Tibial artery (tissue), 4 donors: ENCODE results near the gene TUBG2.

ENCODE experiments used
- DNase-seq, 2 donors: peaks; one replicate each; pipeline ENCODE4 v3.0.0-alpha.2; 2019
- H3K27ac ChIP-seq, 2 donors: fragments of 200-600 bp; sonication (generic) in 1 of 2; 1 replicate in 1 of 2; 2 replicates in 1 of 2; pipeline ENCODE4 v1.5.1; 2018 to 2019; ENCODE audit warnings: mild to moderate bottlenecking in 1 of 2
- H3K27me3 ChIP-seq, 2 donors: fragments of 200-600 bp; sonication (generic) in 1 of 2; one replicate each; pipeline versions ENCODE4 v1.5.1 to v1.6.0; 2016 to 2019
- H3K36me3 ChIP-seq, 3 donors: fragments of 200-600 bp; sonication (generic) in 2 of 3; one replicate each; pipeline ENCODE4 v1.5.1; 2016 to 2019; ENCODE audit warnings: mild to moderate bottlenecking in 2 of 3
- H3K4me1 ChIP-seq, 4 donors: fragments of 200-600 bp; sonication (generic) in 2 of 4; 1 replicate in 3 of 4; 2 replicates in 1 of 4; pipeline ENCODE4 v1.5.1; 2016 to 2019
- H3K4me3 ChIP-seq, 2 donors: fragments of 200-600 bp; sonication (generic) in 1 of 2; 1 replicate in 1 of 2; 2 replicates in 1 of 2; pipeline ENCODE4 v1.5.1; 2018 to 2019; ENCODE audit warnings: mild to moderate bottlenecking in 2 of 2
- H3K9me3 ChIP-seq, 3 donors: fragments of 200-600 bp; sonication (generic) in 1 of 3; one replicate each; pipeline ENCODE4 v1.5.1; 2016 to 2019
- intact Hi-C: fragments of 100-400 bp; cut with DNase I; formaldehyde crosslinking; loops from one replicate; pipeline ENCODE4 v1.15.0; 2023; ENCODE audit warnings: low total_unique reads
- TF ChIP-seq, protein P1 (sequence below), 2 experiments: fragments of 200-600 bp in 1 of 2; fragments of 450-650 bp in 1 of 2; IDR thresholded peaks; one replicate each; pipeline ENCODE4 v1.5.1; 2017 to 2019; ENCODE audit warnings: antibody characterized with exemption in 2 of 2, mild to moderate bottlenecking in 1 of 2, moderate library complexity in 1 of 2

The TUBG2 gene

DNA sequence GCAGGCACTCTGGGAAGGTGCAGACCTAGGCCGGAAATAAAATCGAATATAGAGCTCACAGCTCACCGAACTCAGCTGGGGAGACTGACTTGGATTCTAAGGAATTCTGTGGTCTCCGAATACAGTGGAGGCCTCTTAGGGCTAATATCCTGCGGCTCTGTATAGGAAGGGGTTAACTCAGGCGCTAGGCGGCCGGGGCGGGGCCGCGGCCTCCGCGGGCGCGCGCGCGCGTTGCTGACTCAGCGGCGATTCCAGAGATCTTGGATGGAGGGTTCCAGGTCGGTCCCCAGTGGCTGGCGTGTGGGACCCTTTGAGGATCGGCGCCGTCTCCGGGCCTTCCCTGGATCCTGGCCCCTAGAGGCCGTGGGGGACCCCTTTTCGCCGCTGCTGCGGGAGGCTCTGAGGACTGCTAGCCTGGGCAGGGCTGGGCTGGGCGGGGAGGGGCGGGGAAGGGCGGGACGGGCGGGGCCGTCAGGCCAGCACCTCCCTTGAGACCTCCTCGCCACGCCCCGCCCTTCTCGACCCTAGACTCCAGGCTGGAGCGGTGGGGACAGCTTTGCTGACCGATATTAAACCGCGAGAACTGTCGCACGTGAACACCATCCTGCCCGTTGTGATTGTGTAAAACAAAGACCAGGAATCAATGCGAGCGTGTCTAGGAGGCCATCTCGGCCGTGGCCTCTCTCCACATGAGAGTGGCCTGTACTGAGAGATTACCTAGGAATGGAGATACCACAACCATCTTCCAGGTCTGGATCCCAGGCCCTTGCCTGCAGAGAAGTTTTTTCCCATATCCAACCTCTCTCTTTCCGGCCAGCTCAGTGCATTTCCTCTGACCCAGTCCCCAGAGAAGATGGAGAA is 19.1 kb downstream of the TUBG2 start:
- Histone ChIP-seq H3K36me3 (peaks cover 3 to 5% (median 5%) of the 10 kb centered on the region in 3 donors), H3K27me3 (no peaks in the 10 kb centered on the region), H3K4me3 (peak overlapping the region; percentile 70 to 100), H3K27ac (peak overlapping the region; percentile 88 to 94), H3K9me3 (no peaks in the 10 kb centered on the region), H3K4me1 (peaks cover 3 to 82% (median 63%) of the 10 kb centered on the region in 4 donors)
- peak; percentile 91 to 96 for DNase-seq
- intact Hi-C loops: no loop called here
- TF ChIP-seq, protein P1, sequence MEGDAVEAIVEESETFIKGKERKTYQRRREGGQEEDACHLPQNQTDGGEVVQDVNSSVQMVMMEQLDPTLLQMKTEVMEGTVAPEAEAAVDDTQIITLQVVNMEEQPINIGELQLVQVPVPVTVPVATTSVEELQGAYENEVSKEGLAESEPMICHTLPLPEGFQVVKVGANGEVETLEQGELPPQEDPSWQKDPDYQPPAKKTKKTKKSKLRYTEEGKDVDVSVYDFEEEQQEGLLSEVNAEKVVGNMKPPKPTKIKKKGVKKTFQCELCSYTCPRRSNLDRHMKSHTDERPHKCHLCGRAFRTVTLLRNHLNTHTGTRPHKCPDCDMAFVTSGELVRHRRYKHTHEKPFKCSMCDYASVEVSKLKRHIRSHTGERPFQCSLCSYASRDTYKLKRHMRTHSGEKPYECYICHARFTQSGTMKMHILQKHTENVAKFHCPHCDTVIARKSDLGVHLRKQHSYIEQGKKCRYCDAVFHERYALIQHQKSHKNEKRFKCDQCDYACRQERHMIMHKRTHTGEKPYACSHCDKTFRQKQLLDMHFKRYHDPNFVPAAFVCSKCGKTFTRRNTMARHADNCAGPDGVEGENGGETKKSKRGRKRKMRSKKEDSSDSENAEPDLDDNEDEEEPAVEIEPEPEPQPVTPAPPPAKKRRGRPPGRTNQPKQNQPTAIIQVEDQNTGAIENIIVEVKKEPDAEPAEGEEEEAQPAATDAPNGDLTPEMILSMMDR (IDR thresholded peaks at IDR 0.05): no peak

DNA sequence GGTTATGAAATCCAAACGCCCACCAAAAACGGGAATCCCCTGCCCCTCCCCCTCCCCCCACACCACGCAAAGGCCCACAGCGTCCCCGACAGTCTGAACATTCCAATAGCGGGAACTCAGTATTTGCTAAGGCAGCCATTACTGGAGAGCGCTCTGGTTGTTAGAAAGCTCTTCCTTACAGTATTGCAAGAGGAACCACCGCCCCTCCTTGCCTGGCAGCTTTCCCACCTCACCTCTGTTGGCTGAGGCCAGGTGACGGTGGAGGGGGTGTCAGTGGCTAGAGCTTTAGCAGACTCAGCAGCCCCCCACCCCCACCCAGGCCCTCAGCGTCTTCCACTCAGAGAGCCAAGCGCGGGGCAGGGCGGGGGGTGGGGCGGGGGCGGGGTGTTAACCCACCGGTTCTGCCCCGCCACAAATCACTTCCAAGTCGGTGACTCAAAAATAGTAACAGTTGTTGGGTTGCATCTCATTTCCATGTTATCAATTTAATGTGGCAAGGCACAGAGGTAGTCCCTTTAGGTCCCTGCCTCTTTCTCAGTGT is 19.9 kb downstream of the TUBG2 start:
- peak; percentile 53 to 80 for DNase-seq
- Histone ChIP-seq H3K9me3 (no peaks in the 10 kb centered on the region), H3K27me3 (no peaks in the 10 kb centered on the region), H3K27ac (peak overlapping the region; percentile 88 to 94), H3K4me3 (peak overlapping the region; percentile 70 to 100), H3K4me1 (peaks cover 0 to 82% (median 63%) of the 10 kb centered on the region in 4 donors), H3K36me3 (no peaks in the 10 kb centered on the region)
- TF ChIP-seq, protein P1 (IDR thresholded peaks at IDR 0.05): no peak
- intact Hi-C loops: no loop called here

DNA sequence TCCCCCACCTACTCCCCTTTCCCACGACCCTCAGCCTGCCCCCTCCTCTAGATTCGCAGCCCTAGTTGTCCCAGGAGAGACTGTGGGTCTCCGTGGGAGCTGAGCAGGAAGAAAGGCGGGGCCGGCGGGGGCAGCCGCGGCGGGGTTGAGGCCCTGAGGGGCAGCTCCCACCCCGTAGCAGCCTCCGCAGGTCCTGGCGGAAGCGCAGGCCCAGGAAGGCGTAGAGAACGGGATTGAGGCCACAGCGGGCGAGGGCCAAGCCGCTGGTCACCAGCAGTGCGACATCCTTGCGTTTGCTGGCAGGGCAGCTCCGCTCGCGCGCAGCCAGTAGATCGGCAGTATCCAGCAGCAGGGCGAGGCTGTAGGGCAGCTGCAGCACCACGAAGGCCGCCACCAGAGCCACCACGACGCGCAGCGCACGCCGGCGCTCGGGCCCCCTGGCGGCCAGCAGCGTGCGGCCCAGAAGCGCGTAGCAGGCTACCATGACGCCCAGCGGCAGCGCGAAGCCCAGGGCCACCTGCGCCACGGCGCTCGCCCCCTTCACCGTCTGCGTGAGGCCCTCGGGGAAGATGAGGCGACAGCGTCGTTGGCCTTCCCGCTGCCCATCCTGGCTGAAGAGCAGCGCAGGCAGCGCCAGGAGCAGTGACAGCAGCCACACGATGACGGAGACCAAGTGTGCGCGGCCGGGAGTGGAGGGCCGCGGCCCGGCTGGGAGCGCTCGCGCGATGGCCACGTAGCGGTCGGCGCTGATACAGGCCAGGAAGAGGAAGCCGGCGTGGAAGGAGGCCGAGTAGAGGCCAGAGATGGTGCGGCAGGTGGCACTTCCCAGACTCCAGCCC is 20.6 kb downstream of the TUBG2 start:
- peak; percentile 67 to 89 for DNase-seq
- TF ChIP-seq, protein P1 (IDR thresholded peaks at IDR 0.05): peak; percentile 90 to 96
- no peaks in the 10 kb centered on the region for H3K27me3 ChIP-seq
- no peaks in the 10 kb centered on the region for H3K36me3 ChIP-seq
- H3K4me1 ChIP-seq: peaks cover 0 to 77% (median 57%) of the 10 kb centered on the region in 4 donors
- H3K9me3 ChIP-seq: no peaks in the 10 kb centered on the region
- intact Hi-C loops: loop anchor here (5.0 kb wide), 1 partner anchor 72 kb away; the partner anchor contains the start of genes RETREG3 and TUBG1
- H3K27ac ChIP-seq: peak overlapping the region; percentile 88 to 94
- H3K4me3 ChIP-seq: peak overlapping the region; percentile 70 to 100

DNA sequence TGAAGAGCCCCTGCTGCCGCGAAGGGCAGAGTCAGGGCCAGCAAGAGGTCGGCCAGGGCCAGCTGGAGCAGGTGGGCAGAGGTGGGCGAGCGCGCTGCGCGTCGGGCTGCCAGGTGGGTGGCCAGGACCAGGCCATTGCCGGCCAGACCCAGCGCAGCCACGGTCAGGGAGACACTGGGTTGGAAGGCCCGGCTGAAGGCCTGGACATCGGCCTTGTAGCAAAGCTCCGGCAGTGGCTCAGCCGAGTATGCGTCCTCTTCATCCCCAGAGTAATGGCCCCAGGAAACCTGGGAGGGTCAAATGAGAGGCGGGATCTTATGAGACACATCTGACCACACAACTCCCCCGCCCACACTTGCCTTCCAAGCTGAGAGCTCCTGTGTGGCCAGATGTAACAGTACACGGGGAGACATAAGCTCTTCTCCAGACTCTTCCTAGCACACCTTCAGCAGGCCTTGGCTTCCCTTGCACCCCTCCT is 21.3 kb downstream of the TUBG2 start:
- Histone ChIP-seq H3K27me3 (no peaks in the 10 kb centered on the region), H3K27ac (peak overlapping the region; percentile 88 to 94), H3K9me3 (no peaks in the 10 kb centered on the region), H3K4me3 (peak overlapping the region; percentile 70 to 100), H3K4me1 (peaks cover 0 to 70% (median 52%) of the 10 kb centered on the region in 4 donors), H3K36me3 (peaks cover 0 to 6% (median 6%) of the 10 kb centered on the region in 3 donors)
- DNase-seq: peak; percentile 42 to 77
- TF ChIP-seq, protein P1 (IDR thresholded peaks at IDR 0.05): no peak
- intact Hi-C loops: loop anchor here (5.0 kb wide), 1 partner anchor 73 kb away; the partner anchor contains the start of genes RETREG3 and TUBG1
